HepG2 (cell line): Measurements from ENCODE around the gene BAHCC1. TPM values are rescaled to one million over a fixed set of nuclear protein-coding genes. Genes with fewer than 3 reads are reported as not detected.

Experiments used
- CBX1 ChIP-seq: IDR thresholded peaks from one replicate; pipeline ENCODE4 v1.6.1; 2016; ENCODE audit warnings: antibody characterized with exemption, low read depth
- ETS1 ChIP-seq: sonication (generic); formaldehyde crosslinking; IDR thresholded peaks from 2 replicates; pipeline ENCODE4 v1.4.0; 2020; ENCODE audit warnings: missing genetic modification reagents
- HDAC2 ChIP-seq: sonication (generic); formaldehyde crosslinking; IDR thresholded peaks from 2 replicates; pipeline ENCODE4 v1.4.0; 2020; ENCODE audit warnings: missing genetic modification reagents
- HOMEZ ChIP-seq: IDR thresholded peaks from 2 replicates; pipeline ENCODE4 v1.6.1; 2016; ENCODE audit warnings: low read depth
- RERE ChIP-seq: IDR thresholded peaks from 2 replicates; pipeline ENCODE4 v1.6.1; 2016; ENCODE audit warnings: low read depth, missing genetic modification reagents, missing compliant biosample characterization
- SRSF1 ChIP-seq: fragments of 200-400 bp; formaldehyde crosslinking; optimal IDR thresholded peaks from 2 replicates; pipeline ENCODE3; 2017; ENCODE audit warnings: mild to moderate bottlenecking, low read depth, low read length, moderate library complexity
- ZFX ChIP-seq: sonication (generic); formaldehyde crosslinking; IDR thresholded peaks from 2 replicates; pipeline ENCODE4 v1.4.0; 2020; ENCODE audit warnings: mild to moderate bottlenecking, low read depth, missing genetic modification reagents, moderate library complexity
- ZNF282 ChIP-seq: fragments of 450-650 bp; IDR thresholded peaks from 2 replicates; pipeline ENCODE4 v1.6.1; 2018; ENCODE audit not compliant: partially characterized antibody
- polyA plus RNA-seq, 8 experiments: library from polyadenylated mRNA; depleted of rRNA in 3 of 8; stranded (reverse) in 7 of 8; unstranded in 1 of 8; fragments of >200 nt; fragmentation: Illumina TruSeq in 4 of 8; extraction: Trizol in 4 of 8; gene quantifications; 2 replicates each; pipeline versions ENCODE4 v1.2.1 to v1.2.3, GENCODE V29; 2011 to 2016; ENCODE audit warnings: low read depth in 4 of 8, missing spikeins in 1 of 8, mixed read lengths in 1 of 8; ENCODE audit not compliant: insufficient read depth in 1 of 8
- total RNA-seq, 5 experiments: library from RNA; depleted of rRNA; stranded (reverse); fragments of >200 nt; fragmentation: Illumina TruSeq; extraction: Trizol; gene quantifications; 2 replicates each; pipeline ENCODE4 v1.2.3, GENCODE V29; 2016; ENCODE audit warnings: low read depth in 1 of 5

BAHCC1 gene
- total and polyA plus RNA-seq, 2 of the 13 experiments (the other 11 are each of a cell fraction or from before 2014, with no cell fraction given) = 1.4 to 1.7 TPM

GRCh38 chr17:81346908-81347349, 48.3 kb upstream of the BAHCC1 start (continued):
- no peak for TF ChIP-seq HOMEZ
- no peak for TF ChIP-seq ETS1 (CRISPR knock-in tag)
- no peak for TF ChIP-seq HDAC2 (CRISPR knock-in tag)
- no peak for TF ChIP-seq ZNF282
- peak; percentile 1; the same call in 1 of the 2 replicates for TF ChIP-seq ZFX (CRISPR knock-in tag)
- TF ChIP-seq SRSF1 = no peak
- no peak for TF ChIP-seq CBX1
- TF ChIP-seq RERE (CRISPR knock-in tag) = no peak
- TF ChIP-seq, all 625 proteins: peak for 16
